Measurements from ENCODE around the gene CACNA2D3. TPM values are rescaled to one million over a fixed set of nuclear protein-coding genes. Genes with fewer than 3 reads are reported as not detected.

CACNA2D3 gene
- total RNA-seq, 2 donors from 2014 or later = 0.97 TPM; not detected in 1

DNA sequence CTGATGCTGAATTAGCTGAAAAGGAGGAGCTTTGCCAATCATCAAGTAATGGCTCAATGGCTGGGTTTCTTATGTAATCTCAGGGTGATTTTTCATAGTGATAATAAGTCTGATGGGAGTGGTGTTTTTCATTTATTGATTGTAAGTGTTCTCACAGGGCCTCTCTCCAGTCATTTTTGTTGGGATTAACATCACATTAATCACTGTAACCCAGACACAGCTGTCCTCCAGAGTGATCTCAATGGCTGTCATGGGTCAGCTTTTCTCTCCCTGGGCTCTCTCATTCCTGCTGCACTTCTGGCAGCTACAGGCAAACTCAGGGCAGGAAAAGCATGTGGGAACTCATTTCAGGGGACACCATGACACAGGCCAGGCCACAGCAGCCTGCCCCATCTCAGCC, 642.6 kb downstream of the CACNA2D3 start:
- Histone ChIP-seq H3K27me3 (ENCODE audit: control insufficient read depth, insufficient read depth, low read length, poor library complexity, severe bottlenecking) (no peaks in the 10 kb centered on the region), H3K4me1 (ENCODE audit: control insufficient read depth, insufficient read depth, low read length) (no peaks in the 10 kb centered on the region), H3K27ac (ENCODE audit: low read depth, low read length) (no peak overlapping the region), H3K9ac (ENCODE audit: extremely low read depth, low read length, poor library complexity, severe bottlenecking) (no peak overlapping the region), H3K36me3 (ENCODE audit: control insufficient read depth, insufficient read depth, low read length) (no peaks in the 10 kb centered on the region), H3K9me3 (ENCODE audit: control insufficient read depth, low read length) (no peaks in the 10 kb centered on the region), H3K4me3 (ENCODE audit: low read length) (no peak overlapping the region)
- no peak for DNase-seq
- Mint-ChIP-seq H3K4me1 (no peaks in the 10 kb centered on the region), H3K27me3 (ENCODE audit: insufficient read depth) (no peaks in the 10 kb centered on the region), H3K27ac (no peak overlapping the region), H3K36me3 (ENCODE audit: low read depth) (no peaks in the 10 kb centered on the region), H3K4me3 (no peak overlapping the region), H3K9me3 (no peaks in the 10 kb centered on the region)
- TF ChIP-seq, protein P1, sequence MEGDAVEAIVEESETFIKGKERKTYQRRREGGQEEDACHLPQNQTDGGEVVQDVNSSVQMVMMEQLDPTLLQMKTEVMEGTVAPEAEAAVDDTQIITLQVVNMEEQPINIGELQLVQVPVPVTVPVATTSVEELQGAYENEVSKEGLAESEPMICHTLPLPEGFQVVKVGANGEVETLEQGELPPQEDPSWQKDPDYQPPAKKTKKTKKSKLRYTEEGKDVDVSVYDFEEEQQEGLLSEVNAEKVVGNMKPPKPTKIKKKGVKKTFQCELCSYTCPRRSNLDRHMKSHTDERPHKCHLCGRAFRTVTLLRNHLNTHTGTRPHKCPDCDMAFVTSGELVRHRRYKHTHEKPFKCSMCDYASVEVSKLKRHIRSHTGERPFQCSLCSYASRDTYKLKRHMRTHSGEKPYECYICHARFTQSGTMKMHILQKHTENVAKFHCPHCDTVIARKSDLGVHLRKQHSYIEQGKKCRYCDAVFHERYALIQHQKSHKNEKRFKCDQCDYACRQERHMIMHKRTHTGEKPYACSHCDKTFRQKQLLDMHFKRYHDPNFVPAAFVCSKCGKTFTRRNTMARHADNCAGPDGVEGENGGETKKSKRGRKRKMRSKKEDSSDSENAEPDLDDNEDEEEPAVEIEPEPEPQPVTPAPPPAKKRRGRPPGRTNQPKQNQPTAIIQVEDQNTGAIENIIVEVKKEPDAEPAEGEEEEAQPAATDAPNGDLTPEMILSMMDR (conservative IDR thresholded peaks at IDR 0.05) = no peak

DNA sequence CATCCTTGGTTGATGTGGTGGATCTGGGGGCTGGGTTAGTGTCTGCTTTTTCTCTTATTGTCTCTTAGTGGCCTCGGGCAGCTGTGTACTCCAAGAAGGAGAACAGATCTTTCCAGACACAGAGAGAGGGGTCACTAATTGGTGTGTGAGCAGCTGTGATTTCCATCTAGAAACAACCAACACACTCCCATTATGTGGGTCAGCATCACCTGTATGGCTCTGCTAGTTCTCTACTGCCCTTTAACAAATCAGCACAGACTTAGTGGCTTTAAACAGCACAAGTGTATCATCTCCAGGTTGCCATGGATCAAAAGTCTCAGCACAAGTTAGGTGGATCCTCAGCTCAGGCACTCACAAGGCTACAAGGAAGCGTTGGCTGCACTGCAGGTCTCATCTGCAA, 648.7 kb downstream of the CACNA2D3 start:
- 95 to 100% methylated on average over 1 to 2 of the region's 2 CpGs for WGBS, 2 experiments (ENCODE audit: insufficient coverage in 1 of 2, insufficient read length in 1 of 2)
- H3K4me1 ChIP-seq (ENCODE audit: control insufficient read depth, insufficient read depth, low read length) = no peaks in the 10 kb centered on the region
- H3K27me3 ChIP-seq (ENCODE audit: control insufficient read depth, insufficient read depth, low read length, poor library complexity, severe bottlenecking) = no peaks in the 10 kb centered on the region
- DNase-seq = no peak
- TF ChIP-seq, protein P1 (conservative IDR thresholded peaks at IDR 0.05) = no peak
- no peaks in the 10 kb centered on the region for H3K27me3 Mint-ChIP-seq (ENCODE audit: insufficient read depth)
- no peaks in the 10 kb centered on the region for H3K36me3 Mint-ChIP-seq (ENCODE audit: low read depth)
- H3K9me3 Mint-ChIP-seq = no peaks in the 10 kb centered on the region
- H3K36me3 ChIP-seq (ENCODE audit: control insufficient read depth, insufficient read depth, low read length) = no peaks in the 10 kb centered on the region
- no peak overlapping the region for H3K4me3 ChIP-seq (ENCODE audit: low read length)
- H3K9me3 ChIP-seq (ENCODE audit: control insufficient read depth, low read length) = no peaks in the 10 kb centered on the region
- H3K27ac Mint-ChIP-seq = no peak overlapping the region
- H3K27ac ChIP-seq (ENCODE audit: low read depth, low read length) = no peak overlapping the region
- H3K9ac ChIP-seq (ENCODE audit: extremely low read depth, low read length, poor library complexity, severe bottlenecking) = no peak overlapping the region
- H3K4me1 Mint-ChIP-seq = no peaks in the 10 kb centered on the region
- no peak overlapping the region for H3K4me3 Mint-ChIP-seq

DNA sequence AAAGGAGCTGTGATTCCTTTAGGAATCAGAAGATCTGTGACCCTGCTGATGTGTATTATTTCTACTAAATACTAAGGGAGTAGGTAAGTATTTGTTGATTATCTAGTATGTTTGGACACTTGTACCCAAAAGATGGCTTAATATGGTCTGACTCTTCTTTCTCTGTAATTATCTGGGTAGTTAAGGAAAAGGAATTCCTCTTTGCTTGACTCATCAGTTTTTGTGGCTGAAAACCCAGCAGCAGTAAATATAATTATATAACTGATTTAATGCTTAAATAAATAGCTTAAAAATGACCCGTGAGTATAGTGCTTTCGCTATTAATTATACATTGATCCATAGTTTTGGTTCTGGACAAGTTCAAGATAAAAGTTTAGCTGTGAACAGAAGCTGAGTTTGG, 649.7 kb downstream of the CACNA2D3 start:
- H3K36me3 ChIP-seq (ENCODE audit: control insufficient read depth, insufficient read depth, low read length) = no peaks in the 10 kb centered on the region
- DNase-seq = no peak
- H3K27ac ChIP-seq (ENCODE audit: low read depth, low read length) = no peak overlapping the region
- H3K27me3 ChIP-seq (ENCODE audit: control insufficient read depth, insufficient read depth, low read length, poor library complexity, severe bottlenecking) = no peaks in the 10 kb centered on the region
- Mint-ChIP-seq H3K27ac (no peak overlapping the region), H3K4me3 (no peak overlapping the region), H3K27me3 (ENCODE audit: insufficient read depth) (no peaks in the 10 kb centered on the region), H3K4me1 (no peaks in the 10 kb centered on the region), H3K36me3 (ENCODE audit: low read depth) (no peaks in the 10 kb centered on the region), H3K9me3 (no peaks in the 10 kb centered on the region)
- 95% methylated on average over 2 of the region's 2 CpGs; no CpG with 5 or more reads in 1 of the 2 experiments for WGBS, 2 experiments (ENCODE audit: insufficient coverage in 1 of 2, insufficient read length in 1 of 2)
- H3K9me3 ChIP-seq (ENCODE audit: control insufficient read depth, low read length) = no peaks in the 10 kb centered on the region
- TF ChIP-seq, protein P1 (conservative IDR thresholded peaks at IDR 0.05) = no peak
- no peak overlapping the region for H3K9ac ChIP-seq (ENCODE audit: extremely low read depth, low read length, poor library complexity, severe bottlenecking)
- no peak overlapping the region for H3K4me3 ChIP-seq (ENCODE audit: low read length)
- no peaks in the 10 kb centered on the region for H3K4me1 ChIP-seq (ENCODE audit: control insufficient read depth, insufficient read depth, low read length)

Data from endodermal cell (in vitro differentiated cells).